HL-60 (cell line): ENCODE results near the gene C1orf226.

Source experiments
- DNase-seq, 2 experiments: peaks; one replicate each; pipeline ENCODE4 v3.0.0-alpha.2; 2010 to 2020; ENCODE audit warnings: low read depth in 1 of 2, low spot score in 1 of 2
- H3K27ac ChIP-seq: fragments of 250-450 bp; sonication (Bioruptor Pico); replicated peaks from 2 replicates; pipeline ENCODE4 v1.5.1; 2020; ENCODE audit warnings: mild to moderate bottlenecking, moderate library complexity
- H3K27me3 ChIP-seq: fragments of 250-450 bp; sonication (Bioruptor Pico); 2 replicates; pipeline ENCODE4 v1.5.1; 2021; ENCODE audit warnings: mild to moderate bottlenecking, moderate library complexity; ENCODE audit not compliant: insufficient read depth, poor library complexity, severe bottlenecking
- H3K4me3 ChIP-seq: replicated peaks from 2 replicates; pipeline ENCODE4 v1.5.1; 2011; ENCODE audit warnings: mild to moderate bottlenecking, control low read depth, low read length; ENCODE audit not compliant: insufficient read depth
- GABPA ChIP-seq: IDR thresholded peaks from 2 replicates; pipeline ENCODE4 v1.6.1; 2012; ENCODE audit warnings: low read depth
- POLR2AphosphoS5 ChIP-seq: IDR thresholded peaks from 2 replicates; pipeline ENCODE4 v1.6.1; 2012; ENCODE audit warnings: low read depth
- SPI1 ChIP-seq: IDR thresholded peaks from 2 replicates; pipeline ENCODE4 v1.6.1; 2012; ENCODE audit warnings: low read depth, mild to moderate bottlenecking, borderline replicate concordance
- long read RNA-seq: library from polyadenylated mRNA; unstranded; transcript quantifications from one replicate; pipeline ENCODE4 v2.0.0, GENCODE V29; 2020
- TF ChIP-seq, protein P1 (sequence below): IDR thresholded peaks from 2 replicates; pipeline ENCODE4 v1.6.1; 2012; ENCODE audit warnings: low read depth; ENCODE audit not compliant: insufficient replicate concordance
- TF ChIP-seq, protein P2 (sequence below): IDR thresholded peaks from one replicate; pipeline ENCODE4 v1.5.1; 2011; ENCODE audit warnings: low read length, control low read depth, inconsistent platforms; ENCODE audit not compliant: insufficient read depth

C1orf226 gene, protein sequence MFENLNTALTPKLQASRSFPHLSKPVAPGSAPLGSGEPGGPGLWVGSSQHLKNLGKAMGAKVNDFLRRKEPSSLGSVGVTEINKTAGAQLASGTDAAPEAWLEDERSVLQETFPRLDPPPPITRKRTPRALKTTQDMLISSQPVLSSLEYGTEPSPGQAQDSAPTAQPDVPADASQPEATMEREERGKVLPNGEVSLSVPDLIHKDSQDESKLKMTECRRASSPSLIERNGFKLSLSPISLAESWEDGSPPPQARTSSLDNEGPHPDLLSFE
- long read RNA-seq = 0 reads

DNA sequence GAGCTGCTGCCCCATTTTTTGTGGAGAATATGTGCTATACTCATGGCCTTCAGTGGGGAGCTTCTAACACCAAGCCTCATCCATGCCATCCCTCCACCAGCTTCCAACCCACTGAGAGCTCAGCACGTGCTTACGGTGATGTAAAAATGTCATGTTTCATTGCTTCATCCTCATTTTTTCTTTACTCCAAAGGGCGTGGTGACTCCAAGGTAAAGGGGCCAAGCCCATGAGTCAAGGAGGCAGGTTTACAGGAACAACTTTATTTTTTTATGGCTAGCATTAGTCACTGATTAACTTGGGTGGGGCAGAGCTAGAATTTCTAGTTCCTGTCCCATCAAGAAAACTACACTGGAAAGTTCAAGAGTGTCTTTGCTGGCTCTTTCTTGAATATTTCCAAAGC lies at the start of gene C1orf226:
Gene C1orf226, plus strand, starts transcription at position 346 of the 400 bp plus-strand sequence. CDS start 174 bp downstream, outside the sequence.
- Histone ChIP-seq H3K4me3 (no peak within 1 kb of the TSS), H3K27me3 (no peaks in the 10 kb centered on the region), H3K27ac (no peak within 1 kb of the TSS)
- DNase-seq = no peak
- TF ChIP-seq, protein P1, sequence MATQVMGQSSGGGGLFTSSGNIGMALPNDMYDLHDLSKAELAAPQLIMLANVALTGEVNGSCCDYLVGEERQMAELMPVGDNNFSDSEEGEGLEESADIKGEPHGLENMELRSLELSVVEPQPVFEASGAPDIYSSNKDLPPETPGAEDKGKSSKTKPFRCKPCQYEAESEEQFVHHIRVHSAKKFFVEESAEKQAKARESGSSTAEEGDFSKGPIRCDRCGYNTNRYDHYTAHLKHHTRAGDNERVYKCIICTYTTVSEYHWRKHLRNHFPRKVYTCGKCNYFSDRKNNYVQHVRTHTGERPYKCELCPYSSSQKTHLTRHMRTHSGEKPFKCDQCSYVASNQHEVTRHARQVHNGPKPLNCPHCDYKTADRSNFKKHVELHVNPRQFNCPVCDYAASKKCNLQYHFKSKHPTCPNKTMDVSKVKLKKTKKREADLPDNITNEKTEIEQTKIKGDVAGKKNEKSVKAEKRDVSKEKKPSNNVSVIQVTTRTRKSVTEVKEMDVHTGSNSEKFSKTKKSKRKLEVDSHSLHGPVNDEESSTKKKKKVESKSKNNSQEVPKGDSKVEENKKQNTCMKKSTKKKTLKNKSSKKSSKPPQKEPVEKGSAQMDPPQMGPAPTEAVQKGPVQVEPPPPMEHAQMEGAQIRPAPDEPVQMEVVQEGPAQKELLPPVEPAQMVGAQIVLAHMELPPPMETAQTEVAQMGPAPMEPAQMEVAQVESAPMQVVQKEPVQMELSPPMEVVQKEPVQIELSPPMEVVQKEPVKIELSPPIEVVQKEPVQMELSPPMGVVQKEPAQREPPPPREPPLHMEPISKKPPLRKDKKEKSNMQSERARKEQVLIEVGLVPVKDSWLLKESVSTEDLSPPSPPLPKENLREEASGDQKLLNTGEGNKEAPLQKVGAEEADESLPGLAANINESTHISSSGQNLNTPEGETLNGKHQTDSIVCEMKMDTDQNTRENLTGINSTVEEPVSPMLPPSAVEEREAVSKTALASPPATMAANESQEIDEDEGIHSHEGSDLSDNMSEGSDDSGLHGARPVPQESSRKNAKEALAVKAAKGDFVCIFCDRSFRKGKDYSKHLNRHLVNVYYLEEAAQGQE = no peak
- TF ChIP-seq GABPA (no peak), POLR2AphosphoS5 (no peak), SPI1 (no peak)
- TF ChIP-seq, protein P2, sequence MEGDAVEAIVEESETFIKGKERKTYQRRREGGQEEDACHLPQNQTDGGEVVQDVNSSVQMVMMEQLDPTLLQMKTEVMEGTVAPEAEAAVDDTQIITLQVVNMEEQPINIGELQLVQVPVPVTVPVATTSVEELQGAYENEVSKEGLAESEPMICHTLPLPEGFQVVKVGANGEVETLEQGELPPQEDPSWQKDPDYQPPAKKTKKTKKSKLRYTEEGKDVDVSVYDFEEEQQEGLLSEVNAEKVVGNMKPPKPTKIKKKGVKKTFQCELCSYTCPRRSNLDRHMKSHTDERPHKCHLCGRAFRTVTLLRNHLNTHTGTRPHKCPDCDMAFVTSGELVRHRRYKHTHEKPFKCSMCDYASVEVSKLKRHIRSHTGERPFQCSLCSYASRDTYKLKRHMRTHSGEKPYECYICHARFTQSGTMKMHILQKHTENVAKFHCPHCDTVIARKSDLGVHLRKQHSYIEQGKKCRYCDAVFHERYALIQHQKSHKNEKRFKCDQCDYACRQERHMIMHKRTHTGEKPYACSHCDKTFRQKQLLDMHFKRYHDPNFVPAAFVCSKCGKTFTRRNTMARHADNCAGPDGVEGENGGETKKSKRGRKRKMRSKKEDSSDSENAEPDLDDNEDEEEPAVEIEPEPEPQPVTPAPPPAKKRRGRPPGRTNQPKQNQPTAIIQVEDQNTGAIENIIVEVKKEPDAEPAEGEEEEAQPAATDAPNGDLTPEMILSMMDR = no peak

DNA sequence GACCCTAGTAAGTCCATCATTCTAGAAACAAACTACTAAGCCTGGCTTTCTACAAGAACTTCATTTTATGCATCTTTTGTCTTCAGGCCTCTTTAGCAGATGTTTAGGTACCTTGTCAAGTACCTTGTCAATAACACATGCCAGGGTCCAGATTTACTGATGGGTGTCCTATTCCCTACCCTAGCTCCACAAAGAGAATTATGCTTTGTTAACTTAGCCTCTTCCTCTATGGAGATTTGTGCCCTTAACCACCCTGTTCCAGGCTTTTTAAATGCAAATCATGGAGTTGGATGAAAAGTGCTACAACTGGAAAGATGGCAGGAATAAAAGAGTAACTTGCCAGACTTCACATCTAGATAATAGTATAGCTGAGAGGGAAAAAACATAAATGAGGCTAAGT lies 47.5 kb upstream of the C1orf226 start:
- DNase-seq = no peak
- TF ChIP-seq, protein P2 = no peak
- no peak for TF ChIP-seq SPI1
- Histone ChIP-seq H3K4me3 (no peak overlapping the region), H3K27ac (no peak overlapping the region), H3K27me3 (no peaks in the 10 kb centered on the region)

DNA sequence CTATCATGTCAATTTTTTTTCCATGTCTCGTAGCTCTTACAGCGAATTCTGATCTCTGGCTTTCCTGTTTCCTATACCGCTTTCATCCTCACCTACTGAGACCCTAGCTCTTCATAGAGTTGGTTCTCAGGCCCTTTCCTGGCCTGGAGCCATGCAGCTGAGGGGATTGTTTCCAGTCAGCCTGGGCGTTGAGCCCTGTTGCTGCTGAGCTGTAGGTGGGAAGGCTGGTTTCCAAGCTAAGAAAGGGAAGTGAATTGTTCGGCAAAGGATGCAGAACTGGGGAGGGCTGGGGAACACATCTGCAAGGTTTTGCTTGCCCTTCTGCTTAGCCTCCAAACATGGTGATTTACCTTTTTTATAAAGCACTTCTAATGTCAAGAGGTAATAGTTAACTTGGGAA lies 46.4 kb upstream of the C1orf226 start:
- Histone ChIP-seq H3K4me3 (no peak overlapping the region), H3K27me3 (no peaks in the 10 kb centered on the region), H3K27ac (no peak overlapping the region)
- TF ChIP-seq GABPA (no peak), SPI1 (no peak; the same call in 1 of the 2 replicates), POLR2AphosphoS5 (no peak)
- TF ChIP-seq, protein P2 = no peak
- TF ChIP-seq, protein P1 = no peak
- no peak for DNase-seq

DNA sequence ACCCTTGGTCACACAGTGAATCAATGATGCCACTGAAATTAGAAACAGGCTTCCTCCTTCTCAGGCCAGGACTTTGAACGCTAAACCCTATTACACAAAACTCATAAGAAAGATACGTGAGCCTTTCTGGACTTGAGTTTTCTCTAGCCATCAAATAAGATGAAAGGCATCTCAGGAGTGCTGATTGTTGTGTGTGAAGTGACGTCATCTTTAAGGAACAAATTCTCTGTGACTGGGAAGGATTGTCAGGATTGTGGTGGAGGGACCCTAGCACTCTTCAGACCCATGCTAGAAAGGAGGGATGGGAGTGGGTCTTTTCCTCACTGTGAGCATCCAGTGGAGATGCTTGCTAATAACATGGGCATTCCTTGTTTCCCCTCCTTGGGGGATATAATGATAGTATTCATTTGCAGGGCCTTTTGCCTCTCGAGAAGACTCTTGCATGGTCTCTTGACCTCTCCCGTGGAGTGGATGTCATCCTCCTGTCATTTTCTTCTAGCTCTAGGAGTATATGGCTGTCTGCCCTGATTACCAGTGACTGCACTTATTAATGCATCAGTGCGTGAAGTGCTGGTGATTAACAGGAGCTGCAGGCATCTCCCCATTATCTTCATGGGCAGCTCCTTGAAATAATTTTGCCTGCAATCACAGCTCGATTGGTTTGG lies 44.8 kb upstream of the C1orf226 start:
- no peak overlapping the region for H3K4me3 ChIP-seq
- DNase-seq = no peak
- TF ChIP-seq POLR2AphosphoS5 = no peak
- H3K27ac ChIP-seq = no peak overlapping the region
- H3K27me3 ChIP-seq = no peaks in the 10 kb centered on the region
